BE2C (cell line): ENCODE data around the gene TPX2.

Experiments used
- DNase-seq: peaks from one replicate; pipeline ENCODE4 v3.0.0-alpha.2; 2020
- H3K27me3 ChIP-seq: fragments of 250-450 bp; sonication (Bioruptor Pico); 2 replicates; pipeline ENCODE4 v1.5.1; 2020; ENCODE audit warnings: mild to moderate bottlenecking
- H3K36me3 ChIP-seq: fragments of 250-450 bp; sonication (Bioruptor Pico); 2 replicates; pipeline ENCODE4 v1.5.1; 2020; ENCODE audit warnings: mild to moderate bottlenecking
- H3K4me1 ChIP-seq: fragments of 250-450 bp; sonication (Bioruptor Pico); 2 replicates; pipeline ENCODE4 v1.5.1; 2020
- H3K4me3 ChIP-seq: 2 replicates; pipeline ENCODE4 v1.5.1; 2011; ENCODE audit warnings: low read depth, low read length
- H3K9me3 ChIP-seq: fragments of 250-450 bp; sonication (Bioruptor Pico); 2 replicates; pipeline ENCODE4 v1.5.1; 2020
- CTCF ChIP-seq: IDR thresholded peaks from 2 replicates; pipeline ENCODE4 v1.5.1; 2012; ENCODE audit warnings: mild to moderate bottlenecking, low read depth, low read length

Gene TPX2

DNA sequence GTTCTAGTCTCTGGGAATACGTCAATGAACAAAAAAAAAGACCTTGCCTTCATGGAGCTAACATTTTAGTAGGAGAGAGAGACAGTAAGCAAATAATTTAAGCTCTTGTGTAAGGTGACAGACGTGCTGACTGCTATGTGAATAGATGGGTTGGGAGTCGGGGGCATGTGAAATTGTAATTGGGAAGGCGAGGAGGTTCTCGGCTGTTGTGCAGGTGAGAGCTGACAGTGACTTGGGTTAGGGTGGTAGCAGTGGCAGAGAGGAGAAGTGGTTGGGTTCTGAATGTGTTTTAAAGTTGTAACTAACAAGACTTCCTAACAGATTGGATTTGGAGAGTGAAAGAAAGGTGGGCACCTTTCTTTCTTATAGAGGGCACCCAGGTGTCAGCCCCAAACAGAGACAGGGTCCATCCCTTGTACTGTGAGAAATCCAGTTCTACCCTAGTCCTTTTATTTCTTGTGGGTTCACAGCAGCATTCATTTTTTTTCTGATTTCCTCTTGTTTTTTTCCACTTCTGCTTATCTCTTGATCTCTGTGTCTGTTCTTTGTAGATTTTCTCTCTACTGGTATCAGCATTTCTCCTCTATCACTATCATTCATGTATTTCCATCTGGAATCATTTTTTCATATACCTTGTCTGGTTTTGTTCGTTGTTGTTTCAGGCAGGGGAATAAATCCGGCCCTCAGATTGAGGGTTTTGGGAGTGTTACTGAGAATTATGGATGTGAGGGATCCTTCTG lies 64.6 kb downstream of the TPX2 start:
- TF ChIP-seq CTCF, result no peak
- Histone ChIP-seq H3K9me3 (no peaks in the 10 kb centered on the region), H3K4me1 (peaks cover 3% of the 10 kb centered on the region; the same call in 1 of the 2 replicates), H3K4me3 (no peak overlapping the region), H3K36me3 (peaks cover 70% of the 10 kb centered on the region), H3K27me3 (no peaks in the 10 kb centered on the region)
- no peak for DNase-seq

GRCh38 chr20:31806564-31807355 lies 67.7 kb downstream of the TPX2 start:
- Histone ChIP-seq H3K36me3 (peaks cover 45% of the 10 kb centered on the region), H3K9me3 (no peaks in the 10 kb centered on the region), H3K4me3 (no peak overlapping the region), H3K4me1 (peaks cover 3% of the 10 kb centered on the region; the same call in 1 of the 2 replicates), H3K27me3 (no peaks in the 10 kb centered on the region)
- no peak for TF ChIP-seq CTCF
- DNase-seq, result no peak

DNA sequence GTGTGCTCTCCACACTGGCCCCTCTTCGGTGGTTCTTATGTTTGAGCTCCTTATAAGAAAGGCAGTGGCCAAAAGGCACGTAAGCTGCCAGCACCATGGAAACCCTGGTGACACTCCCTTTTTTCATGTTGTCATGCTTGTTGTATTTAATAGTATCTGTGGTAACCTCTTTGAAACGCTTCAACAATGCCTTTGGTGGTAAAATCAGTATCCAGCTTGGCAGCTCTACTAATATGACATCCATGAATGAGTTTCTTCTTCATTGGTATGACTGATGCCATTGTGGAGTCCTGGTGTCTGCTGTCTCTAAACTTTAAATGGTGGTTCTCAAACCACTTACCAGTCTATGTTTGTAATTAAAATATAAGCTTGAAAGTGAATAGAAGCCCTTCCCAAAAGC lies 69.4 kb downstream of the TPX2 start:
- Histone ChIP-seq H3K4me3 (no peak overlapping the region), H3K27me3 (no peaks in the 10 kb centered on the region), H3K36me3 (peaks cover 28% of the 10 kb centered on the region), H3K4me1 (peaks cover 3% of the 10 kb centered on the region; the same call in 1 of the 2 replicates), H3K9me3 (no peaks in the 10 kb centered on the region)
- no peak for DNase-seq
- TF ChIP-seq CTCF, result no peak

DNA sequence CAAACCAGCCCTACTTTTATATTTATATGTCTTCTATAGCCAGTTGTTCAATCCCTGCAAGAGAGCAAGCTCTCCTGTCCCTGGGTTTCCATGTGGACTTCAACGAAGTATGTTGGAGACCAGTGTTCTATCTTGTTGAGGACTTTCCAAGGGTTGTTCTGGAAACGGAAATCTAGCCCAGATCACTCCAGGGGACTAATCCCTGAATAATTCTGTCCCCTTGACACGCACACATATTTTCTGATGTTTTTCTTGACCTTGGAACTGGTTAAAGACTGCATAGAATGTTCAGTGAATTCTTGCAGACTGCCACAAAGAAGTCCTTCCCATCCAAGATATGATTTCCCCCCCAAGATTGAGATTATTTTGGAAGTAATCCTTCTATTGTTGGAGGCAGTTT lies 70.6 kb downstream of the TPX2 start:
- Histone ChIP-seq H3K27me3 (no peaks in the 10 kb centered on the region), H3K4me3 (no peak overlapping the region), H3K4me1 (no peaks in the 10 kb centered on the region), H3K9me3 (no peaks in the 10 kb centered on the region), H3K36me3 (peaks cover 20% of the 10 kb centered on the region)
- no peak for TF ChIP-seq CTCF
- no peak for DNase-seq

DNA sequence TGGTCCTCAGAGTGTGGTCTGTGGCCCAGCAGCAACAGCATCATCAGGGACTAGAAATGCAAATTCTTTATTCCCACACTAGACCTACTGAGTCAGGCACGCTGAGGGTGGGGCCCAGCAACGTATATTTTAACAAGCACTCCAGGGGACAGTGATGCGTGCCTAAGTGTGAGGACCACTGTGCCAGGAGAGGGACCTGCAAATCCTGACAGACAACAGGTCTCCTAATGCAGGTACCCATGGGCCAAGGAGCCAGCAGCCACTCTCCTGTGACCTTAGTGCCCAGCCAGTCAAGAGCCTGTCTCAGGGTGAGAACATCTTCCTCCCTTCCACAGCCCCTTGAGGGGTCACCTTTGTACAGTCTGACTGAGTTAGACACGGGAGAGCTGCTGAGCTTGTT lies 72.1 kb downstream of the TPX2 start:
- Histone ChIP-seq H3K27me3 (no peaks in the 10 kb centered on the region), H3K4me3 (no peak overlapping the region), H3K9me3 (no peaks in the 10 kb centered on the region), H3K36me3 (peaks cover 12% of the 10 kb centered on the region), H3K4me1 (peaks cover 8% of the 10 kb centered on the region)
- no peak for DNase-seq
- TF ChIP-seq CTCF, result no peak
